GM12878 (cell line): ENCODE data around the gene DCTN1. TPM values are rescaled to one million over a fixed set of nuclear protein-coding genes. Genes with fewer than 3 reads are reported as not detected.

Source experiments
- BCLAF1 ChIP-seq: fragments of 450-650 bp; IDR thresholded peaks from 2 replicates; pipeline ENCODE4 v1.6.1; 2017; ENCODE audit warnings: antibody characterized with exemption, mild to moderate bottlenecking, moderate library complexity
- CREB1 ChIP-seq: IDR thresholded peaks from 2 replicates; pipeline ENCODE4 v1.6.1; 2012; ENCODE audit warnings: low read depth, mild to moderate bottlenecking, inconsistent platforms
- CTCF ChIP-seq, 3 experiments: IDR thresholded peaks in 2 of 3; conservative IDR thresholded peaks in 1 of 3; 2 replicates each; pipeline ENCODE4 v1.5.1; 2011; ENCODE audit warnings: low read depth in 3 of 3, low read length in 3 of 3, mild to moderate bottlenecking in 3 of 3, control low read depth in 2 of 3, moderate library complexity in 2 of 3, inconsistent platforms in 1 of 3, mixed read lengths in 1 of 3; ENCODE audit not compliant: control insufficient read depth in 2 of 3, insufficient read depth in 1 of 3; ENCODE audit errors: extremely low read depth in 1 of 3
- GABPA ChIP-seq: IDR thresholded peaks from 2 replicates; pipeline ENCODE4 v1.6.1; 2014; ENCODE audit warnings: antibody characterized with exemption, low read depth, mild to moderate bottlenecking, inconsistent platforms
- JUND ChIP-seq: IDR thresholded peaks from 2 replicates; pipeline ENCODE4 v1.6.1; 2012; ENCODE audit warnings: low read depth, mild to moderate bottlenecking, low read length, improper control_type of control experiment, moderate library complexity
- NR2F1 ChIP-seq: fragments of 450-650 bp; conservative IDR thresholded peaks from 2 replicates; pipeline ENCODE4 v1.6.1; 2017; ENCODE audit warnings: mild to moderate bottlenecking
- RELA ChIP-seq: fragments of 450-650 bp; IDR thresholded peaks from 2 replicates; pipeline ENCODE4 v1.8.0; 2014; ENCODE audit warnings: borderline replicate concordance; ENCODE audit not compliant: partially characterized antibody
- SREBF2 ChIP-seq: IDR thresholded peaks from 2 replicates; pipeline ENCODE4 v1.6.1; 2012; ENCODE audit warnings: mild to moderate bottlenecking, low read length
- TAF1 ChIP-seq: IDR thresholded peaks from 2 replicates; pipeline ENCODE4 v1.6.1; 2011; ENCODE audit warnings: mild to moderate bottlenecking, low read depth, low read length, borderline replicate concordance
- polyA plus RNA-seq, 11 experiments: library from polyadenylated mRNA; depleted of rRNA in 4 of 11; unstranded in 6 of 11; stranded (reverse) in 5 of 11; fragments of >200 nt; fragmentation: Nextera tagmentation in 4 of 11; fragmentation: Illumina TruSeq in 1 of 11; extraction: Ambion mirVana in 4 of 11; extraction: Trizol in 1 of 11; gene quantifications; 1 replicate in 1 of 11; 2 replicates in 10 of 11; pipeline versions ENCODE4 v1.2.1 to v1.2.3, GENCODE V29; 2011 to 2016; ENCODE audit warnings: inconsistent platforms in 2 of 11, missing spikeins in 2 of 11, low read depth in 1 of 11
- total RNA-seq, 4 experiments: library from RNA; depleted of rRNA in 3 of 4; stranded (reverse); fragments of >200 nt in 3 of 4; fragmentation: Illumina TruSeq in 1 of 4; extraction: Trizol in 1 of 4; gene quantifications; 2 replicates each; pipeline versions ENCODE4 v1.2.1 to v1.2.3, GENCODE V29; 2013 to 2021

Gene DCTN1
- total and polyA plus RNA-seq, 10 of the 15 experiments (the other 5 are each of a cell fraction or from before 2014, with no cell fraction given), result 44.1 to 116 (median 64.8) TPM

- TF ChIP-seq BCLAF1 (no peak), CTCF (IDR thresholded peaks at IDR 0.05 in 2 of 3, conservative IDR thresholded peaks at IDR 0.05 in 1 of 3; ENCODE audit: control insufficient read depth in 2 of 3, extremely low read depth in 1 of 3, insufficient read depth in 1 of 3, low read depth in 3 of 3, low read length in 3 of 3) (no peak), CREB1 (peak; percentile 60; the same call in 1 of the 2 replicates), JUND (no peak), SREBF2 (peak; percentile 8; the same call in 1 of the 2 replicates), TAF1 (peak; percentile 87), RELA (peak; percentile 68), GABPA (no peak), NR2F1 (peak; percentile 66)
Measured at GRCh38 chr2:74421221-74421870, 41.2 kb upstream of the DCTN1 start, which contains the start of the genes C2orf81 and WDR54 (continued).
